COLO829 (cell line): ENCODE results near the gene MGMT.
A peak's percentile ranks its signal among the peaks of the same experiment; 100 is the strongest.

ENCODE experiments used
- DNase-seq: peaks from one replicate; pipeline ENCODE4 v3.0.0; 2012; ENCODE audit warnings: low spot score

Gene MGMT

GRCh38 chr10:129624526-129624925 lies 157.5 kb downstream of the MGMT start:
- no peak for DNase-seq

GRCh38 chr10:129626309-129626708 lies 159.3 kb downstream of the MGMT start:
- DNase-seq: no peak

DNA sequence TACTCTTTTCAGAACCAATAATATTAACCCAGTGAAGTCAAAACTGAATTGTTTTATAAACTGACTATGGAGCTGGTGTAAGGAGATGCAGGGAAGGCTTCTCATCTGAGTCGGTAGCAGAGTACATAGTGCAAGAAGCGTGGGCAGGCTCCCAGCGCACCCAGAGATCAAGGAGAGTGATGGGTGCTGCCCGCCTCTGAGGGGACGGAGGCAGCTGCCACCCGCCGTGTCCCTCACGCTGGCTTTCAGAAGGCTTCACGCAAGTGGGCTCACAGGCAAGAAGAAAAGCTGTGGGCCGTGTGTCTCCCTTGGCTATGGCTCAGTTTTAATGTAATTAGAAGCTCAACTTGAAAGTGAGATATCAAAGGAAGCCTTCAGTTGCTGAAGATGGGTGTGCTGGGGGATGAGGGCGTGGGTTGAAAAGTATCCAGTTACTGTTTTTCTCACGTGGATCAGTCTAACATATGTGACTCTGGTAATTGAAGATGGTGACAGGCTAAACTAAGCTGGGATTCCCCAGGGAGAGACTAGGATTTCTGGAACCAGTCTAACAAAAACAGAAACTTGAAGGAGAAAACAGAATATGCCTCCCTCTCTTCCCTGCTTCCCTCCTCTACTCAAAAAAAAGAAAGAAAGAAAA lies 159.9 kb downstream of the MGMT start:
- DNase-seq: peak; percentile 9

- DNase-seq: no peak
Observed at GRCh38 chr10:129627442-129627841, 160.4 kb downstream of the MGMT start.

GRCh38 chr10:129628823-129629222 lies 161.8 kb downstream of the MGMT start:
- DNase-seq: no peak

DNA sequence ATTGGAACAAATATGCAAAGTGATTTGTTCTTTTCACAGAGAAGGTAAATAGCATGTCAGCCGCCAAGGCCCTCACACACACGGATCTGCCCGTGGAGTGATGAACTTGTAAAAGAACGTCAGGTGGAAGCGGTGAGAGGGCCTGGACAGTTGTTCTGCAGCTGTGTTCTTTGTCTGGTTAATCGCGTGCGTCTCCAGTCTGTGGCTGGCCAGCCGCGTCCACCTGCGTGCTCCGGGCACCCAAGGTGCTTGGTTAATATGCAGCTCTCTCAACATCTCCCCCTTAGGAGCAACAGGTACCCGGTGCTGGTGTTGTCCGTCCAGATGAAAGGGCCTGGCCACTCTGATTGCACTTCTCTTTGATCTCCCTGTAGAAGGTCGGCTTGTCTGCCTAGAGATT lies 162.9 kb downstream of the MGMT start:
- no peak for DNase-seq

- DNase-seq: no peak
Observed at GRCh38 chr10:129631006-129631405, 164.0 kb downstream of the MGMT start.

GRCh38 chr10:129631870-129632623 lies 165.0 kb downstream of the MGMT start:
- no peak for DNase-seq

DNA sequence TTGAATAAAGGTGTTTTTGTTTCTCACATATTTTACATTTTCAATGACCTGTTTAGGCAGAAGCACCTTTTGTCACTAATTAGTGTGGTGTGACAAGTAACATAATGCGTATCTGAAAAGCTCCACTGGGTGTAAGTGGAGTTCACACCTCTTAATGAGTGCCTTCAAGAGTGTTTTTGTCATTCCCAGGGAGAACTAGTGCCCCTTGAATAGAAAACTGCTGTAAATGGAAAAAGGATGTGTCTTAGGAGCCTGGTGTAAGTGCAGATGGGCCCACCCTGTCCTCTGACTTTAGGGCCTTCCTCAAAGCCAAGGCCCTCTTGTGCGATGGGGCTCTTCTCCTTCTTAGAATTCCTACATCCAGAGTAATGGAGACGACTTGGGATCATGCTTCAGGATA lies 170.0 kb downstream of the MGMT start:
- DNase-seq: no peak

DNA sequence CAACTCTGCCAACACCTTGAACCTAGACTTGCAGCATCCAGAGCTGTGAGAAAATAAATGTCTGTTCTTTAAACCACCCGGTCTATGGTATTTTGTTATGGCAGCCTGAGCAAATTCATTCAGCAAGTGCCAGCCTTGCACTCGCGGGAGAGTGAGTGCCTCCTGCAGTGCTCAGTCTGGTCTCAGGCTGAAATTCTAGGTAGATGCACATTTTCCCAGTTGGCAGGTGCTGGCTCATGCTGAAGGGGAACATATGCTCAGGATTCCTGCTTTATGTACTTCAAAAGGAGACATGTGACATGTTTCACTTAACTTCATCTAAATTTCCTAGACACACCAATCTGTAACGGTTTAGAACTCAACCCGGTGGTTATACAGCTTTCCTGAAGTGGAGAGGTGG lies 170.8 kb downstream of the MGMT start:
- DNase-seq: no peak

DNA sequence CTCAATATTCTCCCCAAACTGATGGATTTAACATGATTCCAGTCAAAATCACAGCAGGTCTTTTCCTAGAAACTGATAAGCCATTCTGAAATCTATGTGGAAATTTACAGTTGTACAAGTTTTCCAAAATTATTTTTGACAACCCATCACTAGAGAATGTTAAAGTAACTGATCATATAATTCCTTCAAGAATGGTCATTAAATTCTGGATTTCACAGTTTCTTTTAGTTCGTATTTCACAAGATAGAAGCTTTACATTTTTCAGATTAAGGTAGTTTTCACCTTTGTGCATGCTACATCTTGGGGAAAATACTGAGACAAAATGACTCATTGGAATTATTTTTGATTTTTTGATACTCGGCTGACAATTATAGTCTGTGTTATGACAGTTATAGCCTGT lies 174.3 kb downstream of the MGMT start:
- no peak for DNase-seq

DNA sequence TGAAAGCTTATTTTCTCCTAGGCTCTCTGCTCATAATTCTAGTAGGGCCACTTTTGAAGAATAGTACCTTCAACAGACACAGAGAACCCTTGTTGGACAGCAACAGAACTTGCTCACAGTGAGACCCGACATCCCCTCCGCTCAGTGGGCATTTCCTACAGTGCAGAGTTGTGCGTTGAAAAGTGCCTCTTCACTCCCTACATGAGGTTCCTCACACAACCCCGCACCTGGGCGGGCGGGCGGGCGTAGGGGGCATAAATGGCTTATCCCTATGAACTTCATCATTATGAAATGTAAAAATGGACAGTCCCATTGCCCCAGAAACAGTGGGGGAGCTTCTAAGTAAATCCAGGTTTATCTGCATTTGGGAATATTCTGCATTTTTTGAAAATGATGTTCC lies 174.9 kb downstream of the MGMT start:
- no peak for DNase-seq

DNA sequence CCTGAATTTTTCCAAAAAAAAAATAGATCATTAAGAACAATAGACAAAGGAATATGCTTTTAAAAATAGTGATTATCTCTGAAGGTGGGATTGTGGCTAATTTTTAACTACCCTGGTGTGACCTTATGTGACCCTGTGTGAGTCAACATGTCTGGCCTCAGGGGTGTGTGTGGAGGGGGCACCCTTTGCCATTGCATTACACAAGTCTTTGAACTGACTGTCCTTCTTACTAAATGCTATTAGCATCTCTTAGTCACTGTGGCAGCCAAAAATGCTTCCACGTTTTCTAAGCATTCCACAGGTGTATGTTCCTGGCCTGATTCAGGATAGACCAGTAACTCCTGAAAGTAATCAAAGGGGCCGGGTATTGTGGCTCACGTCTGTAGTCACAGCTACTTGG lies 175.4 kb downstream of the MGMT start:
- no peak for DNase-seq

DNA sequence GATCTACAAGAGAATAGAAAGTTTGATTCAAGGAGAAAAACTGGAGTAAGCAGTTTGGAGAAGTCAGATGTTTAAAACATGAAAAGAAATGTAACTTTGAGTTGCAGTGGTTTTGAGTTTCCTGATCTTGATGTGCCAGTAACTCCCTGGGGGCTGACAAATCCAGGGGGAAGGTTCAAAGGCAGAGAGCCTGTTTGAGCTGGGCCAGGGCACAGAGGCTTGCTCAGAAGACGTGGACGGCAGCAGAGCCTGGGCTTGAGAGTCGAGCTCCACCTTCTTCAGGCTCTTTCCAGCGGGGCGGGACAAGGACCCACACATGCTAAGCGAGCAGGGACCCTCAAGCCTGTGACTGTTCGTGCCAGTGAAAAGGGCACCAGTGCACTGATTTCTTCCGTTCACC lies 176.2 kb downstream of the MGMT start:
- DNase-seq: no peak

DNA sequence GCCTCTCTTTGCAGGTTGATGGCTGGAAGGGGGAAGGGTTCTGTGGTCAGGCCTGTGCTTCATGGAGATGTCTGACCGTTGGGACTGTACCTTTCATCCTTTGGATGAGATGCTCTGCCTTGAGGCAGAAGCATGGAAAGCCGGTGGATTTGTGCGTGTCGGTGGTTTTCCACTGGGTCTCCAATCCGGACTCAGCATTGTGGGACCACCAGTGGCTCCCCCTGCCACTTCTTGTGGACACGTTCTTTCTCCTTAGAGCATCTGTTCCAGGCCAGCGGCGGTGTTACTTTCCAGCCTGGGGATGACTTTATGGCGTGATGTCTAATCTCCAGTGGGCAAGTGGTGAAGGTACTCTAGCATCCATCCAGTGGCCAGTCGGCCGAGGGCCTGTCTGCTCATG lies 178.4 kb downstream of the MGMT start:
- no peak for DNase-seq

DNA sequence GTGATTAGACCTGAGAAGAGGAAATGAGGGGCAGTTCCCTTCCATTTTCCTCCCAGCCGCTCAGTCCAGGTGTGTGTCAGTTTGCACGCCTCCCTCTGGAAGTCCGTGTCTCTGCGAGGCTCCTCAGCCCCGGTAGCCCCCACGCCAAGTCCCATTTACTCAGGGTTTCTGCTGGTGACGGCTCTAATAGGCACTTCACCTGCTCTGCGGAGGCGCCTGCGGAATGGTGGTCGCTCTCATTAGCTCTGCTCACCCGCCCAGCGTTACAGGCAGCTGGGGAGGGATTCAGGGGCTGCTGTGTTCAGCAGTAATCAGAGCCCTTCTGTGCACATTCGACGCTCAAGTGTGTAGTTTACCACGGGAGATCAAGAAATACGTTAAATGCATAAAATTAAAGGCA lies 179.9 kb downstream of the MGMT start:
- DNase-seq: no peak

DNA sequence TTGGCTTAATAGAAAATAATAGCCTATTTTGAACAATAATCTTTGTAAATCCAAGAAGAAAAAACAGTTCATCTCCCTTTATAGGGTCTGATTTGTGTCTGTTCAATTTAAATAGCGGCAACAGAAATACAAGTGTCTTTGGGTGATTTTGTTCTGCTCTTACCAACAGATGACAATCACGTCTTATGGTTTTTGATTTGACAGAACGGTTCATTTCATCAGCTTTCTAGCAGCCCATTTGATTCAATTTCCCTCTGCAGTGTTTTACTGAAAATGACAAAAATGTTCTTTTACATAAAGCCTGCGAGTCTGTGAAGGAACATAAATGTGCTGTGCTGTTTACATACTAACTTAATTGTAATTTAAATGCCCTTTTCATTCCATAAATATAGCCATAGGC lies 180.5 kb downstream of the MGMT start:
- no peak for DNase-seq

DNA sequence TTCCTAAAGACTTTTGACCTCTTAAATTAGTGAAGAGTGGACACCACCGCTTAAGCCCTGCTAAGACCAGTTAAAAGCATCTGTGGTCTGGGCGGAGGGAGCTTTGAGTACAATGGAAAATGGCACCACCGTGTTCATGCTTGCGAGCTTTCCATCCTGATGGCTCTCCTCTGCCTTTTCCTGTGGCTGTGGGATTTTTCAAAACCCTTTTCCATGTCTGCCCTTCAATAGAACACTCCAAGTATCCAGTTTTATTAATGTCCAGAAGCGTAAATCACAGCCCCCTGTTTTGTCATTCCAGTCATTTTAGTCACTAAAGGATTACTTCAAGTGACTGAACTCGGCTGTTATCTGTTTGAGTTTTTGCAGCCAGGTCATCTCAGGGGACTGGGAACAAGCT lies 181.8 kb downstream of the MGMT start:
- DNase-seq: no peak

DNA sequence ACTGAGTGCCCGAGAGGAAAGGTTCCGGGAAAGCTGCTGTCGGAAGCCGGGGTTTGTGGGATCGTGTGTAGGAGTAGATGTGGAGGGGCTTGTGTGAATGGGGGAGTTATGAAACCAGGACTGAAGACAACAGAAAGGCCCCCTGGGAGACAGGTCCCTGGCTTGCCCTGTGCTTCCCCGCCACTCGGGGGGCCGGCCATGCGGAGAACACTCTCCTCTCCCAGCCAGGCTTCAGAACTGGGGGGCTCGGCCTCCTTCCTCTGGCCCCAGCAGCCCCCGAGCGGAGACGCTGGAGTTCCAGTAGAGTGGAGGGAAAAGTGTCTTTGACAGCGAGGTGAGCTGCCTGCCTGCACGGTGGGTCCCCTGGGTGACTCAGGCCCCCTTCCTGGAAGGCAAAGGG lies 185.0 kb downstream of the MGMT start:
- no peak for DNase-seq

GRCh38 chr10:129652521-129653201 lies 185.6 kb downstream of the MGMT start:
- DNase-seq: no peak

- no peak for DNase-seq
Observed at GRCh38 chr10:129653428-129653827, 186.4 kb downstream of the MGMT start.

DNA sequence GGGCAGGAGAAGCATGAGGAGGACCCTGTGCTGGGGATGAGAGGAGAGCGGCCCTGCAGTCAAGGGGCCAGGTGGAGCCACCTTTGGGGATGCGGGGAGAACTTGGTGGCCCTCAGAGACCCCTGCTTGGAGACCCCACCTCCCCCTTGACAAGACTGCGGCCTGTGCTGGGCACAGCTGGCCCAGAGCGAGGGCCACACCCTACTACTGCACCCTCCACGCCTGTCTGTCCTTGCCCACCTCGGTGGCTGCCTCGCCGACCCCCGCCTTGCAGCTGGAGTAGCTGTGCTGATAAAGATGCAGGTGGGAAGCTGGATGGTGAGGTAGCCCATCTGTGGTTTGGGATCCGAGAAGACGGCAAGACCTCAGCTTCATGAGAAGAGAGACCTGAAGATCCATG lies 186.8 kb downstream of the MGMT start:
- no peak for DNase-seq

GRCh38 chr10:129654461-129654860 lies 187.4 kb downstream of the MGMT start:
- DNase-seq: no peak
